GM13976 (cell line): ENCODE measurements around the gene RPL18.

Experiments
- DNase-seq: peaks from one replicate; pipeline ENCODE4 v3.0.0; 2012; ENCODE audit warnings: low spot score
- CTCF ChIP-seq: IDR thresholded peaks from 2 replicates; pipeline ENCODE4 v1.5.1; 2012; ENCODE audit warnings: borderline replicate concordance, mild to moderate bottlenecking; ENCODE audit not compliant: insufficient read depth; ENCODE audit errors: extremely low read depth, missing control alignments, control extremely low read depth
- in situ Hi-C: fragments of 300-500 bp; cut with MboI; formaldehyde crosslinking; loops from one replicate; pipeline ENCODE4 v1.12.0; 2022; ENCODE audit warnings: low sequenced_read_pairs, mixed read lengths, inconsistent platforms; ENCODE audit not compliant: unreplicated experiment

Gene RPL18

GRCh38 chr19:48629599-48630295, 10.8 kb upstream of the RPL18 start:
- no peak for TF ChIP-seq CTCF
- DNase-seq, result no peak
- in situ Hi-C loops, result no loop called here

GRCh38 chr19:48629297-48629598, 10.3 kb upstream of the RPL18 start:
- in situ Hi-C loops, result no loop called here

GRCh38 chr19:48628486-48629296, 9.7 kb upstream of the RPL18 start:
- DNase-seq, result no peak
- no peak for TF ChIP-seq CTCF
- in situ Hi-C loops, result no loop called here

More at GRCh38 chr19:48629297-48629598, 10.3 kb upstream of the RPL18 start:
- no peak for DNase-seq
- TF ChIP-seq CTCF, result no peak

GRCh38 chr19:48627865-48628314, 8.9 kb upstream of the RPL18 start:
- in situ Hi-C loops, result no loop called here
- TF ChIP-seq CTCF, result no peak

GRCh38 chr19:48627201-48627864, 8.4 kb upstream of the RPL18 start:
- in situ Hi-C loops, result no loop called here
- no peak for TF ChIP-seq CTCF
- DNase-seq, result no peak

More at GRCh38 chr19:48627865-48628314, 8.9 kb upstream of the RPL18 start:
- no peak for DNase-seq

- DNase-seq, result no peak
- in situ Hi-C loops, result no loop called here
Observed at GRCh38 chr19:48625891-48626327, 6.9 kb upstream of the RPL18 start.

More at GRCh38 chr19:48625891-48626327, 6.9 kb upstream of the RPL18 start:
- TF ChIP-seq CTCF, result no peak
